ENCODE results near the gene NETO2. TPM values are rescaled to one million over a fixed set of nuclear protein-coding genes. Genes with fewer than 3 reads are reported as not detected.

Gene NETO2
- total and polyA plus RNA-seq, 2 of the 13 experiments (the other 11 are each of a cell fraction or from before 2014, with no cell fraction given), result 8.2 to 13.5 TPM

DNA sequence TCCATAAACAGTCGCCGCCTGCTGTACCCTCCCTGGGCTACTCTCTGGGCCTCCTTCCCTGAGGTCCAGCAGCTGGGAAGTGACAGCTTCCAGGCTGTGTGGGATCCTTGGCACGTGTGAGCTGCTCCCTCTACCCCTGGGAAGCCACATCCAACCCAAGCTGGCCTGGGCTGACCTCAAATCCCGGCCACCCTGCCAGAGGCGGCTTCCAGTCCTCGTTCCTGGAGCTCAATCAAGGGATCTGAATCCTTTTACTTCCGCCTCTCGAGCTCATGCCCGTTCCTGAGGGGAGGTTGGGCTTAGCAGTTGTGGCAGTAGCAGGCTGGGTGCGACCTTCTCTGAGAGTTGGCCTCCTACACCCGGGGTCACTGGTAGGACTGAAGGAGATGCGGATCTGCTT, 82.5 kb downstream of the NETO2 start (continued):
- TF ChIP-seq TBX2 (CRISPR knock-in tag; IDR thresholded peaks at IDR 0.05; ENCODE audit: borderline replicate concordance), result no peak
- TF ChIP-seq, protein P1, sequence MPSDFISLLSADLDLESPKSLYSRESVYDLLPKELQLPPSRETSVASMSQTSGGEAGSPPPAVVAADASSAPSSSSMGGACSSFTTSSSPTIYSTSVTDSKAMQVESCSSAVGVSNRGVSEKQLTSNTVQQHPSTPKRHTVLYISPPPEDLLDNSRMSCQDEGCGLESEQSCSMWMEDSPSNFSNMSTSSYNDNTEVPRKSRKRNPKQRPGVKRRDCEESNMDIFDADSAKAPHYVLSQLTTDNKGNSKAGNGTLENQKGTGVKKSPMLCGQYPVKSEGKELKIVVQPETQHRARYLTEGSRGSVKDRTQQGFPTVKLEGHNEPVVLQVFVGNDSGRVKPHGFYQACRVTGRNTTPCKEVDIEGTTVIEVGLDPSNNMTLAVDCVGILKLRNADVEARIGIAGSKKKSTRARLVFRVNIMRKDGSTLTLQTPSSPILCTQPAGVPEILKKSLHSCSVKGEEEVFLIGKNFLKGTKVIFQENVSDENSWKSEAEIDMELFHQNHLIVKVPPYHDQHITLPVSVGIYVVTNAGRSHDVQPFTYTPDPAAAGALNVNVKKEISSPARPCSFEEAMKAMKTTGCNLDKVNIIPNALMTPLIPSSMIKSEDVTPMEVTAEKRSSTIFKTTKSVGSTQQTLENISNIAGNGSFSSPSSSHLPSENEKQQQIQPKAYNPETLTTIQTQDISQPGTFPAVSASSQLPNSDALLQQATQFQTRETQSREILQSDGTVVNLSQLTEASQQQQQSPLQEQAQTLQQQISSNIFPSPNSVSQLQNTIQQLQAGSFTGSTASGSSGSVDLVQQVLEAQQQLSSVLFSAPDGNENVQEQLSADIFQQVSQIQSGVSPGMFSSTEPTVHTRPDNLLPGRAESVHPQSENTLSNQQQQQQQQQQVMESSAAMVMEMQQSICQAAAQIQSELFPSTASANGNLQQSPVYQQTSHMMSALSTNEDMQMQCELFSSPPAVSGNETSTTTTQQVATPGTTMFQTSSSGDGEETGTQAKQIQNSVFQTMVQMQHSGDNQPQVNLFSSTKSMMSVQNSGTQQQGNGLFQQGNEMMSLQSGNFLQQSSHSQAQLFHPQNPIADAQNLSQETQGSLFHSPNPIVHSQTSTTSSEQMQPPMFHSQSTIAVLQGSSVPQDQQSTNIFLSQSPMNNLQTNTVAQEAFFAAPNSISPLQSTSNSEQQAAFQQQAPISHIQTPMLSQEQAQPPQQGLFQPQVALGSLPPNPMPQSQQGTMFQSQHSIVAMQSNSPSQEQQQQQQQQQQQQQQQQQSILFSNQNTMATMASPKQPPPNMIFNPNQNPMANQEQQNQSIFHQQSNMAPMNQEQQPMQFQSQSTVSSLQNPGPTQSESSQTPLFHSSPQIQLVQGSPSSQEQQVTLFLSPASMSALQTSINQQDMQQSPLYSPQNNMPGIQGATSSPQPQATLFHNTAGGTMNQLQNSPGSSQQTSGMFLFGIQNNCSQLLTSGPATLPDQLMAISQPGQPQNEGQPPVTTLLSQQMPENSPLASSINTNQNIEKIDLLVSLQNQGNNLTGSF (CRISPR knock-in tag; IDR thresholded peaks at IDR 0.05), result no peak
- TF ChIP-seq, protein P2, sequence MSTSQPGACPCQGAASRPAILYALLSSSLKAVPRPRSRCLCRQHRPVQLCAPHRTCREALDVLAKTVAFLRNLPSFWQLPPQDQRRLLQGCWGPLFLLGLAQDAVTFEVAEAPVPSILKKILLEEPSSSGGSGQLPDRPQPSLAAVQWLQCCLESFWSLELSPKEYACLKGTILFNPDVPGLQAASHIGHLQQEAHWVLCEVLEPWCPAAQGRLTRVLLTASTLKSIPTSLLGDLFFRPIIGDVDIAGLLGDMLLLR (CRISPR knock-in tag; IDR thresholded peaks at IDR 0.05), result no peak
- TF ChIP-seq ZNF496 (CRISPR knock-in tag; IDR thresholded peaks at IDR 0.05; ENCODE audit: insufficient replicate concordance), result no peak
- TF ChIP-seq ZNF572 (CRISPR knock-in tag; IDR thresholded peaks at IDR 0.05), result 0 out of 2 replicates have a peak, but pooled peaks have one; percentile 59
- TF ChIP-seq, protein P3, sequence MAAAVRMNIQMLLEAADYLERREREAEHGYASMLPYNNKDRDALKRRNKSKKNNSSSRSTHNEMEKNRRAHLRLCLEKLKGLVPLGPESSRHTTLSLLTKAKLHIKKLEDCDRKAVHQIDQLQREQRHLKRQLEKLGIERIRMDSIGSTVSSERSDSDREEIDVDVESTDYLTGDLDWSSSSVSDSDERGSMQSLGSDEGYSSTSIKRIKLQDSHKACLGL (CRISPR knock-in tag; IDR thresholded peaks at IDR 0.05), result 0 out of 2 replicates have a peak, but pooled peaks have one; percentile 51
- TF ChIP-seq CAMTA2 (CRISPR knock-in tag; IDR thresholded peaks at IDR 0.05; ENCODE audit: borderline replicate concordance), result 0 out of 2 replicates have a peak, but pooled peaks have one; percentile 62
- TF ChIP-seq, protein P4, sequence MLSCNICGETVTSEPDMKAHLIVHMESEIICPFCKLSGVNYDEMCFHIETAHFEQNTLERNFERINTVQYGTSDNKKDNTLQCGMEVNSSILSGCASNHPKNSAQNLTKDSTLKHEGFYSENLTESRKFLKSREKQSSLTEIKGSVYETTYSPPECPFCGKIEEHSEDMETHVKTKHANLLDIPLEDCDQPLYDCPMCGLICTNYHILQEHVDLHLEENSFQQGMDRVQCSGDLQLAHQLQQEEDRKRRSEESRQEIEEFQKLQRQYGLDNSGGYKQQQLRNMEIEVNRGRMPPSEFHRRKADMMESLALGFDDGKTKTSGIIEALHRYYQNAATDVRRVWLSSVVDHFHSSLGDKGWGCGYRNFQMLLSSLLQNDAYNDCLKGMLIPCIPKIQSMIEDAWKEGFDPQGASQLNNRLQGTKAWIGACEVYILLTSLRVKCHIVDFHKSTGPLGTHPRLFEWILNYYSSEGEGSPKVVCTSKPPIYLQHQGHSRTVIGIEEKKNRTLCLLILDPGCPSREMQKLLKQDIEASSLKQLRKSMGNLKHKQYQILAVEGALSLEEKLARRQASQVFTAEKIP (CRISPR knock-in tag; IDR thresholded peaks at IDR 0.05; ENCODE audit: borderline replicate concordance), result no peak
- TF ChIP-seq, protein P5, sequence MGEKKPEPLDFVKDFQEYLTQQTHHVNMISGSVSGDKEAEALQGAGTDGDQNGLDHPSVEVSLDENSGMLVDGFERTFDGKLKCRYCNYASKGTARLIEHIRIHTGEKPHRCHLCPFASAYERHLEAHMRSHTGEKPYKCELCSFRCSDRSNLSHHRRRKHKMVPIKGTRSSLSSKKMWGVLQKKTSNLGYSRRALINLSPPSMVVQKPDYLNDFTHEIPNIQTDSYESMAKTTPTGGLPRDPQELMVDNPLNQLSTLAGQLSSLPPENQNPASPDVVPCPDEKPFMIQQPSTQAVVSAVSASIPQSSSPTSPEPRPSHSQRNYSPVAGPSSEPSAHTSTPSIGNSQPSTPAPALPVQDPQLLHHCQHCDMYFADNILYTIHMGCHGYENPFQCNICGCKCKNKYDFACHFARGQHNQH (CRISPR knock-in tag; IDR thresholded peaks at IDR 0.05), result no peak
- TF ChIP-seq ZMAT3 (CRISPR knock-in tag; conservative IDR thresholded peaks at IDR 0.05), result no peak

Data from HepG2 (cell line).